GM12878 (cell line): ENCODE data around the gene WDR48. TPM values are rescaled to one million over a fixed set of nuclear protein-coding genes. Genes with fewer than 3 reads are reported as not detected.

Source experiments
- ATAC-seq: fragments of 200-7000 bp; cut with Tn5 transposase; 3 replicates; pipeline ENCODE4 v1.9.1; 2020; ENCODE audit warnings: mild to moderate bottlenecking, moderate library complexity
- BruUV-seq: library from RNA; stranded (reverse); fragments of 400-500 nt; replicated peaks from 2 replicates; lab custom pipeline; 2021; lab: Mats Ljungman, UMichigan
- CTCF ChIA-PET: fragments of 300-600 bp; sonication (Branson Sonifier 250); formaldehyde crosslinking; extraction: SDS; loops from one replicate; lab custom pipeline; 2021; ENCODE audit warnings: inconsistent platforms; lab: Yijun Ruan, JAX
- POLR2A ChIA-PET: fragments of 350-600 bp; formaldehyde crosslinking; extraction: SDS; loops from one replicate; lab custom pipeline; 2021; ENCODE audit warnings: inconsistent platforms; lab: Charles Lee
- RAD21 ChIA-PET: fragments of 300-600 bp; sonication (Branson Sonifier 250); formaldehyde crosslinking; loops from one replicate; lab custom pipeline; 2023; ENCODE audit warnings: antibody characterized with exemption; ENCODE audit not compliant: unreplicated experiment; lab: Charles Lee
- SMC1A ChIA-PET: fragments of 300-600 bp; sonication (Branson Sonifier 250); formaldehyde crosslinking; loops from one replicate; lab custom pipeline; 2023; ENCODE audit not compliant: unreplicated experiment, uncharacterized antibody; lab: Charles Lee
- DNase-seq: peaks from one replicate; pipeline ENCODE4 v3.0.0-alpha.2; 2011; ENCODE audit warnings: low read depth, low spot score
- FAIRE-seq: peaks from 3 replicates; lab custom pipeline; 2011; peaks lifted over from hg19 to GRCh38; lab: Jason Lieb, UNC
- H2AFZ ChIP-seq: 2 replicates; pipeline ENCODE4 v1.6.0; 2011; ENCODE audit warnings: low read depth, low read length, control low read depth; ENCODE audit not compliant: control insufficient read depth
- H3K27ac ChIP-seq: 2 replicates; pipeline ENCODE4 v1.5.1; 2011; ENCODE audit warnings: control low read depth; ENCODE audit not compliant: control insufficient read depth, insufficient read depth
- H3K27me3 ChIP-seq, 2 experiments: replicated peaks in 1 of 2; 2 replicates each; pipeline versions ENCODE4 v1.6.0 to v1.6.1; 2011; ENCODE audit warnings: low read length in 1 of 2; ENCODE audit not compliant: control insufficient read depth in 2 of 2, insufficient read depth in 2 of 2
- H3K36me3 ChIP-seq, 2 experiments: 2 replicates each; pipeline ENCODE4 v1.5.1; 2011; ENCODE audit warnings: low read length in 1 of 2; ENCODE audit not compliant: control insufficient read depth in 2 of 2, insufficient read depth in 2 of 2
- H3K4me1 ChIP-seq: 2 replicates; pipeline ENCODE4 v1.6.1; 2011; ENCODE audit warnings: mild to moderate bottlenecking, low read length, moderate library complexity, mixed read lengths; ENCODE audit not compliant: control insufficient read depth, insufficient read depth
- H3K4me2 ChIP-seq: 2 replicates; pipeline ENCODE4 v1.6.0; 2011; ENCODE audit warnings: control low read depth; ENCODE audit not compliant: control insufficient read depth, insufficient read depth
- H3K4me3 ChIP-seq: fragments of 200-600 bp; sonication (generic); 2 replicates; pipeline ENCODE4 v1.5.1; 2016
- H3K79me2 ChIP-seq: 2 replicates; pipeline ENCODE4 v1.6.0; 2011; ENCODE audit warnings: low read length; ENCODE audit not compliant: control insufficient read depth, insufficient read depth
- H3K9ac ChIP-seq: 2 replicates; pipeline ENCODE4 v1.8.0; 2011; ENCODE audit warnings: low read length, control low read depth, mixed read lengths; ENCODE audit not compliant: control insufficient read depth, insufficient read depth
- H3K9me3 ChIP-seq: replicated peaks from 3 replicates; pipeline ENCODE4 v1.5.1; 2011; ENCODE audit warnings: mild to moderate bottlenecking, low read length; ENCODE audit not compliant: control insufficient read depth, insufficient read depth
- H4K20me1 ChIP-seq: 2 replicates; pipeline ENCODE4 v1.6.0; 2011; ENCODE audit not compliant: control insufficient read depth, insufficient read depth
- ATF3 ChIP-seq: IDR thresholded peaks from 2 replicates; pipeline ENCODE4 v1.6.1; 2011; ENCODE audit warnings: low read depth, mild to moderate bottlenecking, low read length, moderate library complexity, borderline replicate concordance; ENCODE audit errors: extremely low read depth
- BHLHE40 ChIP-seq, 2 experiments: fragments of 450-650 bp in 1 of 2; IDR thresholded peaks; 2 replicates each; pipeline ENCODE4 v1.6.1; 2011 to 2017; ENCODE audit warnings: low read depth in 2 of 2, borderline replicate concordance in 1 of 2, improper control_type of control experiment in 1 of 2, low read length in 1 of 2, mild to moderate bottlenecking in 1 of 2
- CBX3 ChIP-seq: fragments of 200-600 bp; sonication (generic); IDR thresholded peaks from 2 replicates; pipeline ENCODE4 v1.6.1; 2016; ENCODE audit warnings: low read depth, borderline replicate concordance
- ESRRA ChIP-seq: IDR thresholded peaks from 2 replicates; pipeline ENCODE4 v1.6.1; 2012; ENCODE audit warnings: mild to moderate bottlenecking, low read length, improper control_type of control experiment
- ETV6 ChIP-seq, 2 experiments: fragments of 450-650 bp in 1 of 2; IDR thresholded peaks in 1 of 2; conservative IDR thresholded peaks in 1 of 2; 2 replicates each; pipeline ENCODE4 v1.6.1; 2014; ENCODE audit warnings: antibody characterized with exemption in 1 of 2, borderline replicate concordance in 1 of 2, low read depth in 1 of 2, mild to moderate bottlenecking in 1 of 2, moderate library complexity in 1 of 2
- HDGF ChIP-seq: fragments of 450-650 bp; IDR thresholded peaks from 2 replicates; pipeline ENCODE4 v1.6.1; 2016; ENCODE audit warnings: antibody characterized with exemption
- KAT2A ChIP-seq: conservative IDR thresholded peaks from 2 replicates; pipeline ENCODE4 v1.6.1; 2011; ENCODE audit warnings: low read depth, low read length; ENCODE audit not compliant: control insufficient read depth
- POLR2A ChIP-seq: IDR thresholded peaks from 2 replicates; pipeline ENCODE4 v1.6.1; 2011; ENCODE audit warnings: low read depth, mild to moderate bottlenecking, low read length
- POLR2AphosphoS2 ChIP-seq: IDR thresholded peaks from 2 replicates; pipeline ENCODE4 v1.6.1; 2011; ENCODE audit warnings: low read depth, mild to moderate bottlenecking, low read length, improper control_type of control experiment, moderate library complexity
- POLR2AphosphoS5 ChIP-seq: IDR thresholded peaks from 2 replicates; pipeline ENCODE4 v1.6.1; 2011; ENCODE audit warnings: mild to moderate bottlenecking, low read length, inconsistent platforms
- RCOR1 ChIP-seq: conservative IDR thresholded peaks from 2 replicates; pipeline ENCODE4 v1.6.1; 2012; ENCODE audit warnings: low read depth, low read length, improper control_type of control experiment
- SKIL ChIP-seq: fragments of 450-650 bp; IDR thresholded peaks from 2 replicates; pipeline ENCODE4 v1.6.1; 2017; ENCODE audit warnings: mild to moderate bottlenecking, low read depth, inconsistent platforms; ENCODE audit not compliant: poor library complexity, severe bottlenecking
- SUZ12 ChIP-seq: fragments of 200-600 bp; sonication (generic); IDR thresholded peaks from one replicate; pipeline ENCODE4 v1.6.1; 2018; ENCODE audit warnings: antibody characterized with exemption, mild to moderate bottlenecking; ENCODE audit not compliant: unreplicated experiment
- TAF1 ChIP-seq: IDR thresholded peaks from 2 replicates; pipeline ENCODE4 v1.6.1; 2011; ENCODE audit warnings: mild to moderate bottlenecking, low read depth, low read length, borderline replicate concordance
- TARDBP ChIP-seq: IDR thresholded peaks from 2 replicates; pipeline ENCODE4 v1.6.1; 2016; ENCODE audit warnings: borderline replicate concordance
- USF1 ChIP-seq: IDR thresholded peaks from 2 replicates; pipeline ENCODE4 v1.6.1; 2011; ENCODE audit warnings: borderline replicate concordance, low read depth, mild to moderate bottlenecking, moderate library complexity, mixed read lengths, low read length; ENCODE audit not compliant: insufficient read depth; ENCODE audit errors: extremely low read length
- ZNF274 ChIP-seq: IDR thresholded peaks from one replicate; pipeline ENCODE4 v1.8.0; 2011; ENCODE audit not compliant: insufficient read length, insufficient read depth
- ZNF622 ChIP-seq: fragments of 450-650 bp; IDR thresholded peaks from 2 replicates; pipeline ENCODE4 v1.6.1; 2017; ENCODE audit warnings: mild to moderate bottlenecking, inconsistent platforms
- WGBS: methylation state at CpG from one replicate; pipeline ENCODE4 v1.1.6; 2016; ENCODE audit warnings: low lambda C conversion rate; ENCODE audit not compliant: insufficient replicate concordance, insufficient coverage; ENCODE audit errors: missing lambda C conversion rate; 5-methylcytosine and 5-hydroxymethylcytosine counted together
- in situ Hi-C: fragments of 300-500 bp; cut with MboI; formaldehyde crosslinking; loops from 9 replicates; pipeline ENCODE4 v1.14.3; 2018; ENCODE audit warnings: mixed read lengths
- intact Hi-C: fragments of 100-400 bp; cut with micrococcal nuclease; formaldehyde crosslinking; loops from one replicate; pipeline ENCODE4 v1.14.2; 2022; ENCODE audit not compliant: unreplicated experiment
- polyA plus RNA-seq, 11 experiments: library from polyadenylated mRNA; depleted of rRNA in 4 of 11; unstranded in 6 of 11; stranded (reverse) in 5 of 11; fragments of >200 nt; fragmentation: Nextera tagmentation in 4 of 11; fragmentation: Illumina TruSeq in 1 of 11; extraction: Ambion mirVana in 4 of 11; extraction: Trizol in 1 of 11; gene quantifications; 1 replicate in 1 of 11; 2 replicates in 10 of 11; pipeline versions ENCODE4 v1.2.1 to v1.2.3, GENCODE V29; 2011 to 2016; ENCODE audit warnings: inconsistent platforms in 2 of 11, missing spikeins in 2 of 11, low read depth in 1 of 11
- total RNA-seq, 4 experiments: library from RNA; depleted of rRNA in 3 of 4; stranded (reverse); fragments of >200 nt in 3 of 4; fragmentation: Illumina TruSeq in 1 of 4; extraction: Trizol in 1 of 4; gene quantifications; 2 replicates each; pipeline versions ENCODE4 v1.2.1 to v1.2.3, GENCODE V29; 2013 to 2021

WDR48 gene
- total and polyA plus RNA-seq, 10 of the 15 experiments (the other 5 are each of a cell fraction or from before 2014, with no cell fraction given): 16.8 to 43.8 (median 29.0) TPM

- DNase-seq (peak; percentile 41), FAIRE-seq (no peak), ATAC-seq (peak; percentile 81)
- in situ Hi-C loops: no loop called here
- Histone ChIP-seq H3K4me1 (peaks cover 3% of the 10 kb centered on the region; the same call in 1 of the 2 replicates), H4K20me1 (no peaks in the 10 kb centered on the region), H3K4me3 (no peak overlapping the region), H3K4me2 (no peak overlapping the region; the same call in 1 of the 2 replicates), H3K27ac (no peak overlapping the region), H3K27me3 (no peaks in the 10 kb centered on the region), H3K79me2 (no peaks in the 10 kb centered on the region), H3K9me3 (no peaks in the 10 kb centered on the region), H2AFZ (no peak overlapping the region; the same call in 1 of the 2 replicates), H3K36me3 (no peaks in the 10 kb centered on the region), H3K9ac (no peak overlapping the region)
- no TSS peak for BruUV-seq
- ChIA-PET RAD21 (no interaction called here), POLR2A (no interaction called here), CTCF (interaction anchor here (2.5 to 5.4 kb wide), 3 partner anchors 10 to 19 kb away, joined by 9 to 42 read pairs (median 39); no protein-coding TSS in a partner anchor), SMC1A (interaction anchor here (1.5 to 6.8 kb wide), 4 partner anchors 9 to 19 kb away, joined by 5 to 41 read pairs (median 25); no protein-coding TSS in a partner anchor)
- WGBS: 0% methylated on average over 2 of the region's 2 CpGs
- intact Hi-C loops: no loop called here
- no peak for TF ChIP-seq POLR2A
- no peak for TF ChIP-seq ATF3
- no peak for TF ChIP-seq SUZ12
- no peak for TF ChIP-seq TARDBP
- no peak for TF ChIP-seq ETV6 (conservative IDR thresholded peaks at IDR 0.05 in 1 of 2, IDR thresholded peaks at IDR 0.05 in 1 of 2; ENCODE audit: borderline replicate concordance in 1 of 2, low read depth in 1 of 2)
- no peak for TF ChIP-seq RCOR1
- no peak for TF ChIP-seq ESRRA
- TF ChIP-seq BHLHE40 (IDR thresholded peaks at IDR 0.05; ENCODE audit: borderline replicate concordance in 1 of 2, low read depth in 2 of 2, low read length in 1 of 2): no peak
- no peak for TF ChIP-seq POLR2AphosphoS5
- TF ChIP-seq CBX3: no peak
- no peak for TF ChIP-seq SKIL
- no peak for TF ChIP-seq HDGF
- no peak for TF ChIP-seq KAT2A
- TF ChIP-seq POLR2AphosphoS2: no peak
- TF ChIP-seq TAF1: no peak
- no peak for TF ChIP-seq ZNF274
- no peak for TF ChIP-seq USF1
- no peak for TF ChIP-seq ZNF622
These were observed 32.5 kb upstream of the WDR48 start for GRCh38 chr3:39019299-39019698.
